Lower leg skin (tissue), 3 donors: Measurements from ENCODE around the gene KLRC1.
"Not testable (repeated sequence)": the region's sequence is repeated elsewhere in the genome, so short reads cannot be mapped to it uniquely, and the experiment has no call there.

ENCODE experiments used
- CTCF ChIP-seq, 3 donors: fragments of 450-650 bp; IDR thresholded peaks; one replicate each; pipeline ENCODE4 v1.5.1; 2016; ENCODE audit warnings: antibody characterized with exemption in 3 of 3, mild to moderate bottlenecking in 3 of 3, moderate library complexity in 2 of 3
- POLR2A ChIP-seq, 2 donors: fragments of 450-650 bp; IDR thresholded peaks; one replicate each; pipeline ENCODE4 v1.6.1; 2016 to 2017; ENCODE audit warnings: antibody characterized with exemption in 2 of 2, mild to moderate bottlenecking in 1 of 2, moderate library complexity in 1 of 2

DNA sequence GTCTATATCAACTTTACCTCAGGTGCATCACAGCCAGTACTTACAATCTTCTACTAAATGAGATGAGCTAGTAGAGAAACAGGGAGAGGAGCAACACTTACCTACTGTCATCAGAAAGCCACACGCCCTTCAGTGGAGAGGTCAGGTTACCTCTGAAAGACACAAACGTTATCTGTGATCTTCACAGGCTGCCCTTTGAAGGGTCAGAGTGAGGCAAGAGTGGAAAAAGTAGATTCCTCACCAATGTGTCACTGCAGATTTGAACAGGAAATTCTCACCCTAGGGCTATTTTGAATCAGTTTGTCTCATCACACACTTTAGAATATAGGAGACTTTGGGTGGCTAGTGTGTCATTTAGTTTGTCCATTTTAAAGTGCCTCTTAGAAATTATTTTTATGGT is 15.6 kb downstream of the KLRC1 start:
- TF ChIP-seq POLR2A, CTCF (IDR thresholded peaks at IDR 0.05): not testable (repeated sequence)
